ENCODE measurements around the gene CTNNA2.

CTNNA2 gene

DNA sequence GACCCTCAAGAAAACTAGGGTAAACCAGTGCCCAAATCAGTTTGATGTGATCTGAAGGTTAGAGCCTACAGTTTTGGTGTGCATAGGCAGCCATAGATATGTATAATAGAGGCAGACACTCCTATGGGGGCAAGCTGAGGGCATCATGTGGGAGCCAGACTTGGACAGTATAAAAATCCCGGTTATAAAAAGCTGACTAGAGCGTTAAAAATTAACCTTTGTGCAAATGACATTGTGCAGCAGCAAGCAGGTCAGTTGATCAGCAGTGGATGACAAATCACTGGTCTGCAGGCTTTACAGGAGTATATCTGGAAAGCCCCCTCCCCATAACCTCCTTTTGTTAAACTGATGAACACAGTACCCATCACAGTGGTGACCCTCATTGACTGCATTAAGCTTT, 107.8 kb downstream of the CTNNA2 start:
- no peak for TF ChIP-seq REST (IDR thresholded peaks at IDR 0.05; ENCODE audit: insufficient read depth in 1 of 2, low read depth in 2 of 2, low read length in 2 of 2)
- TF ChIP-seq SIN3A (IDR thresholded peaks at IDR 0.05; ENCODE audit: borderline replicate concordance, insufficient read depth, low read length): no peak
- no peak for TF ChIP-seq POLR2AphosphoS5 (IDR thresholded peaks at IDR 0.05; ENCODE audit: low read depth, low read length)
- TF ChIP-seq FOXP2 (optimal IDR thresholded peaks at IDR 0.05; ENCODE audit: borderline replicate concordance, extremely low read depth, extremely low read length, insufficient read depth): no peak
- no peak for TF ChIP-seq TAF1 (IDR thresholded peaks at IDR 0.05; ENCODE audit: borderline replicate concordance, insufficient read depth, low read length)

GRCh38 chr2:79621252-79621651, 108.4 kb downstream of the CTNNA2 start:
- TF ChIP-seq SIN3A (IDR thresholded peaks at IDR 0.05; ENCODE audit: borderline replicate concordance, insufficient read depth, low read length) (no peak), FOXP2 (optimal IDR thresholded peaks at IDR 0.05; ENCODE audit: borderline replicate concordance, extremely low read depth, extremely low read length, insufficient read depth) (no peak), POLR2AphosphoS5 (IDR thresholded peaks at IDR 0.05; ENCODE audit: low read depth, low read length) (no peak), REST (IDR thresholded peaks at IDR 0.05; ENCODE audit: insufficient read depth in 1 of 2, low read depth in 2 of 2, low read length in 2 of 2) (no peak), TAF1 (IDR thresholded peaks at IDR 0.05; ENCODE audit: borderline replicate concordance, insufficient read depth, low read length) (no peak)

GRCh38 chr2:79621755-79622154, 108.9 kb downstream of the CTNNA2 start:
- no peak for TF ChIP-seq POLR2AphosphoS5 (IDR thresholded peaks at IDR 0.05; ENCODE audit: low read depth, low read length)
- TF ChIP-seq REST (IDR thresholded peaks at IDR 0.05; ENCODE audit: insufficient read depth in 1 of 2, low read depth in 2 of 2, low read length in 2 of 2): no peak
- TF ChIP-seq SIN3A (IDR thresholded peaks at IDR 0.05; ENCODE audit: borderline replicate concordance, insufficient read depth, low read length): no peak
- TF ChIP-seq TAF1 (IDR thresholded peaks at IDR 0.05; ENCODE audit: borderline replicate concordance, insufficient read depth, low read length): no peak
- no peak for TF ChIP-seq FOXP2 (optimal IDR thresholded peaks at IDR 0.05; ENCODE audit: borderline replicate concordance, extremely low read depth, extremely low read length, insufficient read depth)

- TF ChIP-seq REST (IDR thresholded peaks at IDR 0.05; ENCODE audit: insufficient read depth in 1 of 2, low read depth in 2 of 2, low read length in 2 of 2) (no peak), TAF1 (IDR thresholded peaks at IDR 0.05; ENCODE audit: borderline replicate concordance, insufficient read depth, low read length) (no peak), SIN3A (IDR thresholded peaks at IDR 0.05; ENCODE audit: borderline replicate concordance, insufficient read depth, low read length) (no peak), POLR2AphosphoS5 (IDR thresholded peaks at IDR 0.05; ENCODE audit: low read depth, low read length) (no peak), FOXP2 (optimal IDR thresholded peaks at IDR 0.05; ENCODE audit: borderline replicate concordance, extremely low read depth, extremely low read length, insufficient read depth) (no peak)
These were observed 109.7 kb downstream of the CTNNA2 start for GRCh38 chr2:79622508-79622907.

GRCh38 chr2:79627237-79627636, 114.4 kb downstream of the CTNNA2 start:
- TF ChIP-seq POLR2AphosphoS5 (IDR thresholded peaks at IDR 0.05; ENCODE audit: low read depth, low read length) (no peak), FOXP2 (optimal IDR thresholded peaks at IDR 0.05; ENCODE audit: borderline replicate concordance, extremely low read depth, extremely low read length, insufficient read depth) (no peak), TAF1 (IDR thresholded peaks at IDR 0.05; ENCODE audit: borderline replicate concordance, insufficient read depth, low read length) (no peak), REST (IDR thresholded peaks at IDR 0.05; ENCODE audit: insufficient read depth in 1 of 2, low read depth in 2 of 2, low read length in 2 of 2) (no peak), SIN3A (IDR thresholded peaks at IDR 0.05; ENCODE audit: borderline replicate concordance, insufficient read depth, low read length) (no peak)
